C4-2B (cell line): Measurements from ENCODE around the gene XXYLT1.

Experiments used
- H3K27ac ChIP-seq: fragments of 450-650 bp; 2 replicates; pipeline ENCODE4 v1.5.1; 2017
- CTCF ChIP-seq: fragments of 450-650 bp; conservative IDR thresholded peaks from 2 replicates; pipeline ENCODE4 v1.5.1; 2017; ENCODE audit warnings: mild to moderate bottlenecking
- ZFX ChIP-seq: fragments of 450-650 bp; IDR thresholded peaks from 2 replicates; pipeline ENCODE4 v1.6.1; 2017

Gene XXYLT1

GRCh38 chr3:195266428-195266827 lies 4.5 kb downstream of the XXYLT1 start:
- no peak overlapping the region for H3K27ac ChIP-seq

GRCh38 chr3:195265363-195265976 lies 5.5 kb downstream of the XXYLT1 start:
- no peak for TF ChIP-seq CTCF
- TF ChIP-seq ZFX = no peak
- no peak overlapping the region for H3K27ac ChIP-seq

More at GRCh38 chr3:195266428-195266827, 4.5 kb downstream of the XXYLT1 start:
- no peak for TF ChIP-seq CTCF
- TF ChIP-seq ZFX = no peak

- no peak for TF ChIP-seq ZFX
- TF ChIP-seq CTCF = no peak
- H3K27ac ChIP-seq = no peak overlapping the region
Observed at GRCh38 chr3:195263925-195264600, 6.9 kb downstream of the XXYLT1 start.

GRCh38 chr3:195263193-195263924 lies 7.6 kb downstream of the XXYLT1 start:
- H3K27ac ChIP-seq = no peak overlapping the region
- TF ChIP-seq ZFX = no peak
- no peak for TF ChIP-seq CTCF

- TF ChIP-seq CTCF (no peak), ZFX (no peak)
- no peak overlapping the region for H3K27ac ChIP-seq
Observed at GRCh38 chr3:195261925-195262324, 9.0 kb downstream of the XXYLT1 start.

GRCh38 chr3:195260280-195260905 lies 10.6 kb downstream of the XXYLT1 start:
- H3K27ac ChIP-seq = peak overlapping the region; percentile 86

More at GRCh38 chr3:195260280-195260905, 10.6 kb downstream of the XXYLT1 start:
- no peak for TF ChIP-seq ZFX
- no peak; the same call in none of the 2 replicates for TF ChIP-seq CTCF
